ENCODE results near the gene ADRA2C. TPM values are rescaled to one million over a fixed set of nuclear protein-coding genes. Genes with fewer than 3 reads are reported as not detected.

The ADRA2C gene
- total and polyA plus RNA-seq, 12 donors, result 2.8 to 8.8 (median 5.5) TPM

GRCh38 chr4:3775576-3775975 lies 9.4 kb downstream of the ADRA2C start:
- H3K4me3 ChIP-seq, result no peak overlapping the region
- H3K36me3 ChIP-seq, result no peaks in the 10 kb centered on the region
- peaks cover 0 to 70% (median 47%) of the 10 kb centered on the region in 7 donors for H3K27me3 ChIP-seq
- WGBS, 2 donors, result 44 to 59% methylated on average over 4 of the region's 4 CpGs
- peaks cover 0 to 7% (median 0%) of the 10 kb centered on the region in 11 donors for H3K9me3 ChIP-seq
- no peak overlapping the region for H3K27ac ChIP-seq
- TF ChIP-seq CTCF (IDR thresholded peaks at IDR 0.05), result no peak
- H3K4me1 ChIP-seq, result no peaks in the 10 kb centered on the region
- intact Hi-C loops (cut with DNase I), result no loop called here
- no peak for ATAC-seq
- DNase-seq, result no peak

- peaks cover 0 to 7% (median 0%) of the 10 kb centered on the region in 11 donors for H3K9me3 ChIP-seq
- peaks cover 0 to 67% (median 44%) of the 10 kb centered on the region in 7 donors for H3K27me3 ChIP-seq
- WGBS, 2 donors, result 79 to 80% methylated on average over 22 of the region's 22 CpGs
- no peaks in the 10 kb centered on the region for H3K36me3 ChIP-seq
- no peak for ATAC-seq
- no peak for TF ChIP-seq CTCF (IDR thresholded peaks at IDR 0.05)
- H3K27ac ChIP-seq, result no peak overlapping the region
- no peak overlapping the region for H3K4me3 ChIP-seq
- intact Hi-C loops (cut with DNase I), result no loop called here
- no peak for DNase-seq
- H3K4me1 ChIP-seq, result no peaks in the 10 kb centered on the region
Observed at GRCh38 chr4:3776166-3777032, 10.2 kb downstream of the ADRA2C start.

- Histone ChIP-seq H3K36me3 (no peaks in the 10 kb centered on the region), H3K4me3 (no peak overlapping the region), H3K4me1 (no peaks in the 10 kb centered on the region), H3K27ac (no peak overlapping the region), H3K27me3 (peaks cover 0 to 66% (median 45%) of the 10 kb centered on the region in 7 donors), H3K9me3 (peaks cover 0 to 7% (median 0%) of the 10 kb centered on the region in 11 donors)
- 81 to 83% methylated on average over 5 of the region's 5 CpGs for WGBS, 2 donors
- intact Hi-C loops (cut with DNase I), result no loop called here
- DNase-seq, result no peak
- ATAC-seq, result no peak
- no peak for TF ChIP-seq CTCF (IDR thresholded peaks at IDR 0.05)
Observed at GRCh38 chr4:3777033-3777390, 10.8 kb downstream of the ADRA2C start.

- H3K36me3 ChIP-seq, result no peaks in the 10 kb centered on the region
- H3K4me1 ChIP-seq, result no peaks in the 10 kb centered on the region
- H3K9me3 ChIP-seq, result peaks cover 0 to 7% (median 0%) of the 10 kb centered on the region in 11 donors
- H3K27me3 ChIP-seq, result peaks cover 0 to 66% (median 43%) of the 10 kb centered on the region in 7 donors
- TF ChIP-seq CTCF (IDR thresholded peaks at IDR 0.05), result no peak
- no peak overlapping the region for H3K27ac ChIP-seq
- 80 to 81% methylated on average over 13 of the region's 13 CpGs for WGBS, 2 donors
- DNase-seq, result no peak
- H3K4me3 ChIP-seq, result no peak overlapping the region
- intact Hi-C loops (cut with DNase I), result loop anchor here in 1 of 10 donors (1.0 kb wide), 1 partner anchor 11 kb away; no protein-coding TSS in a partner anchor
- ATAC-seq, result no peak
Observed at GRCh38 chr4:3777669-3778068, 11.5 kb downstream of the ADRA2C start.
